GM11168 (cell line): Measurements from ENCODE around the gene AP3D1.
"Not testable (repeated sequence)": the region's sequence is repeated elsewhere in the genome, so short reads cannot be mapped to it uniquely, and the experiment has no call there.

Experiments
- in situ Hi-C: fragments of 300-500 bp; cut with MboI; formaldehyde crosslinking; loops from one replicate; pipeline ENCODE4 v1.12.0; 2022; ENCODE audit warnings: low sequenced_read_pairs; ENCODE audit not compliant: unreplicated experiment

The AP3D1 gene

DNA sequence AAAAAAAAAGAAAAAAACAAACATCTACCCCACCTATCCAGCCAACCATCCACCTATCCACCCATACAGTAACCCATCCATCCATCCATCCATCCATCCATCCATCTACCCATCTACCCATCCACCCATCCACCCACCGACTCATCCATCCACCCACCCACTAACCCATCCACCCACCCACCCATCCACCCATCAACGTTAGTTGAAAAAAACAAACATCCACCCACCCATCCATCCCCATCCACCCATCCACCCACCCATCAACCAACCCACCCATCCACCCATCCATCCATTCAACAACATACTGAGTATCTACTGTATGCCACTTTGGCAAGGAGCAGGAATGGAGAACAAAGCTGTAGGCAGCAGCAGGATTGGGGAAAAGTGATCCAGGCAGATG, 6.1 kb upstream of the AP3D1 start:
- in situ Hi-C loops = loop anchor here (10.0 kb wide), 1 partner anchor 107 kb away; no protein-coding TSS in a partner anchor

DNA sequence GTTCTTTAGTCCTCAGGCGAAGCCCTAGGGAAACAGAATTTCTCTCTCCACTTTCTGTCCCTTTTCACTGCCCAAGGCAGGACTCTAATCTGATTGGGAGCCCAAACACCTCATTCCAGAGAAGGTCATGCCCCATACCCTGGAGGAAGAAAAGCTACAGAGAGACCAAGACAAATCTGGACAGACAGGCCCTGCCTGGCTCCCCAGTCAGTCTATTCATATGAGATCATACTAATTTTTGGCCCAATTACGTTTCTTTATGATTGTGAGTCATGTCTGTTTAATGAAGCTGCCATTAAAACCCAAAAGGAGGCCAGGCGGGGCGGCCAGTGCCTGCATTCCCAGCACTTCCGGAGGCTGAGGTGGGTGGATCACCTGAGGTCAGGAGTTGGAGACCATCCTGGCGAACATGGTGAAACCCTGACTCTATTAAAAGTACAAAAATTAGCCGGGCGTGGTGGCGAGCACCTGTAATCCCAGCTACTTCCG, 3.3 kb upstream of the AP3D1 start:
- in situ Hi-C loops = loop anchor here (10.0 kb wide), 1 partner anchor 110 kb away; no protein-coding TSS in a partner anchor

DNA sequence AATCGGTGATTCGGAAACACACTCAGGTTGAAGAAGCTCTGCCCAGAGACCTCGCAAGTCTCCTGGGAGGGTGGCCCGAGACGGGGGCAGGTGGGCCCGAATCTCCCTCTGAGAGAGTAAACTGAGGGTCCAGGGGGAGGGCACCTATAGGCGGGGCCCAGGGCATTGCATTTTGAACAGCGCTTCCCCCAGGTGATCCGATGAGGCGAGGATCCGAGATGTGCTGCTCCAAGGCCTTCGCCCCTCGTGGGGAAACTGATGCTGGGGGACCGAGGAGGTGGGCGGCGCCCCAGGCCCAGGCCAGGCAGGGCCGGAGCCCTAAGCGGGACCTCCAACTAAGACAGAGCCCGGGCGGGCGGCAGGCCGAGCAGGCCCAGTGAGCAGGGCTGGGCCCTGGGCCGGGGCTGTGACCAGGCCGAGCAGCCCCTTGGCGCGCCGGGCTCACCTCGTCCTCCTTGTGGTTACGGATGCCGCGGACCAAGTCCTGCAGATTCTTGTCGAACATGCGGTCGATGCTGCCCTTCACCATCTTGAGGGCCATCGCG, 500 bp downstream of the AP3D1 start:
- in situ Hi-C loops = loop anchor here (10.0 kb wide), 1 partner anchor 114 kb away; no protein-coding TSS in a partner anchor

DNA sequence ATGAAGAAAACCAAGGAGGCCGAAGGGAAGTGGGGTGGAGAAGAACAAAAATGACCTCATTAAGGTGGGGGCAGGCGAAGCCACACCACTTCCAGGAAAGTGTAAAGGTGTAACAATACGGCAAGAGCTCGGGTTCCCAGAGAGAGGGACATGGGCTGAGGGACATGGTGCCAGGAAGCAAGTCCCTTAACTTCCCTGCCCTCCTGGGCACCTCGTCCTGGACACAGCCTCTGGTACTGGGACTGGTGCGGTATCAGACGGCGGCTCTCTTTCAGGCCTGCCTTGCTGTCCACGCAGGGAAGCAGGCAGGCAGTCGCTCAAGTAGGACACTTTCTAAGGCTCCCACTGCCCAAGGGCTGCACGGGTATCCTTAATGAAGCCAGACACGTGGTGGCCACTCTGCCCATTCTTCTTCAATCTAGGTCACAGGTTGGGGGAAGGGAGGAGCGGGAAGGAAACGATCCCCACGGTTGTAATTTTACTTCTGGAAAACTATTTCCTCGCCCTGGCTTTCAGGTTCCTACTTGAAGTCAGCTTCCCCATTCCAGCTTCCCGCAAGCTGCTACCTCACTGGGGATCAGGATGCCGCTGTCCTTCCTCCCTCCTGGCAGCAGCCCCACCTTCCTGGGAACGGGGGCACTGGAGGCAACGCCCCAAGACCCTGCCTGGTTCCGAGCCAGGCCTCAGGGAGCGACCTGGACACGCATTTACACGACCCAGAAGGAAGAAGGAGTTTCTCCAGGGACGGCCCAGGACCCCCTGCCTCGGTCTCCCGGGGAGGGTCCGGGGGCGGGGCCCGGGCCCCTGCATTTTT, 1.2 kb downstream of the AP3D1 start:
- in situ Hi-C loops = loop anchor here (10.0 kb wide), 1 partner anchor 115 kb away; no protein-coding TSS in a partner anchor

DNA sequence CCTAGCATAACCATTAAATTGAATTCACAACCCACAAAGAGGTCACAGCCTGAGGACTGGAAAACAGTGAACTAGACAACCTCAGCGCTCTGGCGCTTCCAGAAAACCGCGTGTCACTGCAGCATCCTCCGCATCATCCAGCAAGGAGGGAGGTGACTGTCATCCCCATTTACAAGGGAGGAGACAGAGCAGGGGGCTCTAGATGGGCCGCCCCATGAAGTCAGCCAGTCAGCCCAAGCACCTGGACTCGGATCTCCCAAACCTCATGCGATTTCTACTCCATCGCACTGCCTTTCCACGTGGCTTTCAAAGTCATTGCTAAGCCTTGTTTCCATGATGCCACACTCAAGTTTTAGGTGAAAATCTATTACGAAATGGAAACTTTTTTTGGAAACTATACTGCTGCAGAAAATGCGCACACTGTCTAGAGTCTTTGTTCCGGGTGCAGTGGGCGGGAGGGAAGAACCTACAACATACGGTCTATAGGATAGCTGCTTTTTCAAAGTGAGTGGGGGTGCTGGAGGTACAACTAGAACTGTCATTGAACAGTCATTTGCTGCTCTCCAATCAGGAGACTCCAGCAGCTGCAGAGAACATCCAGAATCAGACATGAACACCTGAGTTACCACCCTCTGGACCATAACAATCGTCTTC, 2.8 kb downstream of the AP3D1 start:
- in situ Hi-C loops = no loop called here

DNA sequence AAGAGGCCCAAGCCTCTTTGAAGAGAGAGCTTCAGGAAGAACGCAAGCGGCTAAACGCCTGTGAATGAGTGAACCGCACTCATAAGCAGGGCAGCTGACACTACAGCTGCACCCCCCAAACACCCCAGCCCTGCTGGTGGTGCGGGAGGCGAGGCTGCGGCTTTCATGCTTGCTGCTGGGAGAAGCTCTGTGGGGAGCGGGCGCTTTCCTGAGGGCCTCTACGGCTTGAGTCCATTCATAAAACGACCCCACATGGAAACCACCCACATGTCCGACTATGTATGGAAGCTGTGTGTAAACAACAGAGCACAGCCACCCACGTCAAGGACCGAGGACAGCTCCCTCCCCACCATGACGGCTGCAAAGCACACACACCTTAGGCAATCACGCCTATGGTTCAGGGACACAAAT, 5.5 kb downstream of the AP3D1 start:
- in situ Hi-C loops = no loop called here

DNA sequence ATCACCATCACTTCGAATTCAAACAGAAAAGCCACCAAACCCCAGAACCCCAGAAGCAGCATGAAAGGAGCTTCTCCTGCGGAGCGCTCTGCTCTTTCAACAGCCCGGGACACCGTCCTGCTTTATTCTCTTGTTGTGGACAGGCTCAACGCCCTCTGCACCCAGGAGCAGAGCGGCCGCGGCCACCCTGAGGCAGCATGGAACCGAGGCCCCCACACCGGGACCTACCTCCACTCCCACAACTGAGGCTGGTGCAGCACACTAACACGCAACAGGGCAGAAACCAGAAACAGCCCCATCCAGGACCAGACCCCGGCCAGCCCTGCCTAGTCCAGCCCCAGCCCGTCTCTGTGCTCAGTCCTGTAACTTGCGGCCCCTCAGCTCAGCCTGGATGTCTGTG, 7.2 kb downstream of the AP3D1 start:
- in situ Hi-C loops = no loop called here

DNA sequence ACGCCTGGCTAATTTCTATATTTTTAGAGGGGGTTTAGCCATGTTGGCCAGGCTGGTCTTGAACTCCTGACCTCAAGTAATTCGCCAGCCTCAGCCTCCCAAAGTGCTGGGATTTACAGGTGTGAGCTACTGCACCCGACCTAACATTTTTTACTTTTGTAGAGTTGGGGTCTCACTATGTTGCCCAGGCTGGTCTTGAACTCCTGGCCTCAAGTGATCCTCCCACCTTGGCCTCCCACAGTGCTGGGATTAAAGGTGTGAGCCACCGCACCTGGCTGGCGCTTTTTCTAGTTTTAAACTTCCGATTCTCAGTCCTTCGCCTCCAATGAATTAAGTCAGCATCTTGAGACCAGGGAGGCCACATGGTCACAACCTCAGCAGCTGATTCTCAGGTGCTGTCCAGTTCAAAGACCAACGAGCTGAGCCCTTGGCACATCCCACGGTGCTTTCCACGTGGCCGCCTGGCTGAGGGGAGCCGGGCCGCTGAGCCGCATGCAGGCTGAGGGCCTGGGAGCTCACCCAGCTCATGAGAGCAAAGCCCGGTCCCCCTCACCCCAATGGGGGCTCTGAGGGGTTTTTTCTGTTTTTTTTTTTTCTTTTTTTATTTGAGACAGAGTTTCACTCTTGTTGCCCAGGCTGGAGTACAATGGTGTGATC, 9.1 kb downstream of the AP3D1 start:
- in situ Hi-C loops = no loop called here

DNA sequence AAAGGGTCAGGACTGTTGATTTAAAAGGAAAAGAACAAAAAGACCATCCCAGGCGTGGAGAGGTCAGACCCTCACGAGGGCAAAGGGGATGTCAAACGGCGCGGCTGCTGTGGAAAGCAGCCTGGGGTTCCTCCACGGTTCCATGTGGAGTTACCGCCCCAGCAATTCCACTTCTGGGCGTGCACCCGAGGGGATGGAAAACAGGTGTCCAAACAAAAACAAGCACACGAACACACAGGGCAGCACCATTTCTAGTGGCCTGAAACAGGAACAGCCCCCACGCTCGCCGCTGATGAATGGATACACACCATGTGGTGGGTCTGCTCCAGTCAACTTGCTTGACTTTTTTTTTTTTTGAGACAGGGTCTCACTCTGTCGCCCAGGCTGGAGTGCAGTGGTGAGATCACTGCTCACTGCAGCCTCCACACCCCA, 11.2 kb downstream of the AP3D1 start:
- in situ Hi-C loops = no loop called here

DNA sequence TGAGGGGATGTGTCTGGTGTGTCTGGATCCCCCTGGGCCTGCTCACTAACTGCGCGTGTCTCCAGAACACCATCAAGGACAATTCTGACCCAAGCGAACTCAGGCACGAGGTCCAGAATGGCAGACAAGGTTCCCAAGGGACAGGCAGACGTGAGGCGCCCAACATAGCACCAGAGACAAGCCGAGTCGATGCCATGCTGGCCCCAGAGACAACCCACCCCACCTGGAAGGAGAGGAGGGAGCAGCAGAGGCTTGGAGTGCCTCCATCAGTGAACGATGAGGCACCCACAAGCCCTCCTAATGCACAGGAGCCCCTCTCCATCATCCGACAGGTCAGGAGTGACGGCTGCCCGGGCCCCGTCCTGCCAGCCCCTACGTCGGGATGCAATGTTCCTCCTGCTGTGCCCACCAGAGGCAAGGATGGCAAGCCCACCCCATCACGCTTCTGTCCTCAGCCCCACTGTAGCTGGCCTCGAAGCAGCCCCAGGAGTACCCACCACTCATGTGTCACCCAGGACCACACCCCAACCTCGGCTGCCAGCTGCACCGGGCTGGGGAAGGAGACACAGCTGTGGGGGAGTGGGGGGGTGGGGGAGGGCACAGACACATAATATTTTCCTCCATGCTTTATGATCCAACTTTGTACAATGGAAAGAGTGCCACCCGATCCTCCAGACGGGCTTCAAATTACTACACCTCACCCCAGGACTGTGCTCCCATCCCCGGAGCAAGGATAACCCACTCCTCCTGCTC, 11.8 kb downstream of the AP3D1 start:
- in situ Hi-C loops = no loop called here

DNA sequence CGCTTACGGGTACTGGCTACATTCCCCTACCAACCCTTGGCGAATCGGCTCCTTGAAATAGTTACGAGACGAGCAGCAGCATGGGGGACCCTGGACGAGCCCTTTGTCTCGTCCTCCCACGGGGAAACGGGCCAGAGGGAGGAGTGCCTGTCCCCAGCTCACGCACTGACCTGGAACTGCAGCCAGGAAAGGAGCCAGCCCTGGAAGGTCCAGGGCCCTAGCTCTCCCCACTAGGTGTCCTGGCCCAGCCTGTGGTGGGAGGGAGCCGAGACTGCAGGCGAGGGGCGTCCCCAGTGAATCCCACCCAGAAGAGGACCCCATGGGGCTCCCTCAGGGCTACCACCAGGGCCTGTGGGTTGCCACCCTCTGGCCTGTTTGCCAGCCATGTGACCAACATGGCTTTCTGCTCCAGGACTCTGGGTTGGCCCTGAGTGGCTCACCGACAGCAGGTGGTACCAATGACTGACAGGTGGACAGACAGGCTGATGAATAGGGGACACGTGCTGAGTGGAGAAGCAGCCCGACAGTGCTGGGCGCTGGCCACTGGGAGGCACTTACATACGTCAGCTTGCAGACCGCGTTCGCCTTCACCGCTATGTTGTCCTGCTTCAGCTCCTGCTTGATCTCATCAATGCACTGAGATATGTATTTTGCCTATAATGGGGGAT, 13.2 kb downstream of the AP3D1 start:
- in situ Hi-C loops = no loop called here

DNA sequence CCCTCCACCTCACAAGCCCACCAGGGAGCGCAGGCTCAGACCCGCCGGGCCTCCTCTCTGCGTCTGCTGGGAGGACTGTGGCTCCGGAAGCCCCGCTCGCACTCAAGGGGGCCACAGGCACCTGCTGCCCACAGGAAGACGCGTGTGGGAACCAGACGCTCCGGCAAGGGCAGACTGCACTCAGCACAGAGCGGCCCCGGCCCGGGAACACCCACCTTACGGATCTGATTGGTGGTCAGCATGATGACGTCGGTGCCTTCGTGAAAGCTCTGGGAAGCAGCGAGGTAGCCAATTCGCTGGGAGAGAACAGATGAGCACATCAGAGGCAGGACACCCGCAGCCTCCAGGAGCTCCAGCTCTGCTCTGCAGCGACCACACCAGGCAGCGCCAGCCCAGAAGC, 14.6 kb downstream of the AP3D1 start:
- in situ Hi-C loops = no loop called here

DNA sequence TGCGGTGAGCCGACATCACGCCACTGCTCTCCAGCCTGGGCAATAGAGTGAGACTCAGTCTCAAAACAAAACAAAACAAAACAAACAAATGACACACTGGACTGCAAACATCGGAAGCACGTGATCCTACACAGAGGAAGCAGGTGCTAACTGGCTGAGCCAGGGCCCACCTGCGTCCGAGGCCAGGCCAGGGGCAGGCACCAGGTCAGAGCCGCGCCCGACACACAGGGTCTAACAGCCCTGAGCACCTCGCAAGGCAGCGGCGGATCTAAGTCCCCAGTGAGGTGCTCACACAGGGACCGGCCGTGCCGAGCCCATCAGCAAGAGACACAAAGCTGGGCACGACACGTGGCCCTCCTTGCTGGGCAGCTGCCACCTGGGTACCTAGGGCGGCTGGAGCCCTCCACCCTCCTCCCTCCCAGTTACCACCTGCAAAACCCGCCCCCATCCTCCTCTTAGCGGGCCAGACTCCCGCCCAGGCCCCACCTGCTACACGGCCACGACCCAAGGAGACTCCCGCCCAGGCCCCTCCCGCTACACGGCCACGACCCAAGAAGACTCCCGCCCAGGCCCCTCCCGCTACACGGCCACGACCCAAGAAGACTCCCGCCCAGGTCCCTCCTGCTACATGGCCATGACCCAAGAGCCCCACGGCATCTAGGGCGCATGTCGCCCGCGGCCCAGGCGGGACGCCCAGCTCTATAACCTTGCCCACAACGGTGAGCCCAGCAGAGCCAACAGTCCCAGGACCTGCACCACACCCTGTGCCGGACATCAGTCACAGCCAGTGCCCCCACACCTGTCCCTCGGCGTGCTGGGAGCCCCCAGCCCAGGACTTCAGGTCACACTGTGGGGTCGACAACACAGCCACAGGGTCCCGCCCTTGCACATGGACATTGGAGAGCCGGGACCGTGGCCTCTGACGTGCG, 15.6 kb downstream of the AP3D1 start:
- in situ Hi-C loops = no loop called here

DNA sequence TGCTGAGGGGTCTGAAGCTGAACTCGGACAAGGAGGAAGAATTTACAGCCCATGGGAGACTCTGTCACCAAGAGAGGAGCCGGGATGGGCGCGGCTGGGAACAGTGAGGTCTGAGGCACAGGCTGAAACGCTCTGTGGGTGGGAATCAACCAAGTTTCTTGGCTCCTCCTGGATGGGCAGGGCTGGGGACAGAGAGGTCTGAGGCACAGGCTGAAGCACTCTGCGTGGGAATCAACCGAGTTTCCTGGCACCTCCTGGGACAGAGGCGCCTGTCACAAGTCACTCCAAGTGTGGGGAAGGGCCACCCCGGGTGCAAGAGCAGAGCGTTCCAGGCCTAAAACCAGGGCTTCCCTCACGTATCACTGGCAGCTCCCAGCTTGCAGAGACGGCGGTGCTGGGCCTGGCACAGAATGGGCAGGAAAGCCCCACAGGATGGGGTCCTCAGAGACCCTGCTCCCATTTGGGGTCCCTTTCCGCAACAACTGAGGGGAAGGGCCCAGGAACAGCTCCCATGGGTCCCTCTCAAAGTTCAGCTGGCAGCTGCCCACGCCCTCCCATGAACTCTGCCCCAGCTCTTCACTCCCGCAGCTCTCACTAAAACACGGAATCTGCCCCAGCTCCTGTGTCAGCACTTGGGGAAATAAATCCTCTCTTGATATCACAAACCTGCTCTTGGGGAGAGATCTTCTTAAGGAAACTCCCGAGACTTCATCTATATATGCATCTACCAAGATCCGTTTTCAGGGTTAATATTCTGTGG, 18.5 kb downstream of the AP3D1 start:
- in situ Hi-C loops = no loop called here

DNA sequence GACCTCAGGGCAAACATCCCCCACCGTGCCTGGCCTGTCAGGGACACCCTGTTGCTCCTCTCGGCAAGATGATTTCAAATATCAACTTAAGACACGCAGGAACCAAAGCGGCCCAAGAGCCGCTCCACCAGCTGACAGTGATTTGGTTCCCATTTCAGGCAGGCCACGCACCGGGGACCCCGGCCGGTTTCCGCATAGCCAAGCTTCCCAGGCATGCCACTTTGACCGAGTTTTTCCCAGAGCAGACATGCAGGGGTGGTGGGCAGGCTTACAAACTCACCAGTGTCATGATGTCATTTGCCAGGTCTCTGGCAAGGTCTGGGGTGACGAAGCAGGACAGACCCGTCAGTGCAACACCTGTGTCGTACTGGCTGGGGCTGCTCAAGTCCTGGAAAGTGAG, 19.2 kb downstream of the AP3D1 start:
- in situ Hi-C loops = no loop called here

DNA sequence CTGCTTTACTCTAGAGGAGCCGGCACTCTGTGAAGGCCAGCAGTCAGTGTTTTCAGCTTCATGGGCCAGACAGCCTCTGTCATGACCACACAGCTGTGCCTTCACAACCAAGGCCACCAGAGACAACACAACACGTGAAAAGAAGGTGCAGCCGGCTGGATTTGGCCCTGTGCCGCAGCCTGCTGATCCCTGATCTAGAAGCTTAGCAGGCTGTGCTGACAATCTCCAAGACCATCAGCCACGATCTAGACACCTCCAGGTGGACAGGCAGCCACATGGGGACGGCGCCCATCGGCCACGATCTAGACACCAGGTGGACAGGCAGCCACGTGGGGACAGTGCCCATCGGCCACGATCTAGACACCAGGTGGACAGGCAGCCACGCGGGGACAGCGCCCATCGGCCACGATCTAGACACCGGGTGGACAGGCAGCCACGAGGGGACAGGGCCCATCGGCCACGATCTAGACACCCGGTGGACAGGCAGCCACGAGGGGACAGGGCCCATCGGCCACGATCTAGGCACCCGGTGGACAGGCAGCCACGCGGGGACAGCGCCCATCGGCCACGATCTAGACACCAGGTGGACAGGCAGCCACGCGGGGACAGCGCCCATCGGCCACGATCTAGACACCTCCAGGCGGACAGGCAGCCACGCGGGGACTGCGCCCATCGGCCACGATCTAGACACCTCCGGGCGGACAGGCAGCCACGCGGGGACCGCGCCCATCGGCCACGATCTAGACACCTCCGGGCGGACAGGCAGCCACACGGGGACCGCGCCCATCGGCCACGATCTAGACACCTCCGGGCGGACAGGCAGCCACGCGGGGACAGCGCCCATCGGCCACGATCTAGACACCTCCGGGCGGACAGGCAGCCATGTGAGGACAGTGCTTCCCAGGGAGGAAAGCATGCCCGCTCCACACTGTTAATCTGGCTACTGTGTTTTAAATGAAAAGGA, 20.1 kb downstream of the AP3D1 start:
- in situ Hi-C loops = not testable (repeated sequence)
